Midbrain (tissue), 1 donor: Measurements from ENCODE around the gene PYROXD2.

Source experiments
- DNase-seq: peaks from one replicate; lab custom pipeline; 2025; lab: John Stamatoyannopoulos, UW

The PYROXD2 gene

DNA sequence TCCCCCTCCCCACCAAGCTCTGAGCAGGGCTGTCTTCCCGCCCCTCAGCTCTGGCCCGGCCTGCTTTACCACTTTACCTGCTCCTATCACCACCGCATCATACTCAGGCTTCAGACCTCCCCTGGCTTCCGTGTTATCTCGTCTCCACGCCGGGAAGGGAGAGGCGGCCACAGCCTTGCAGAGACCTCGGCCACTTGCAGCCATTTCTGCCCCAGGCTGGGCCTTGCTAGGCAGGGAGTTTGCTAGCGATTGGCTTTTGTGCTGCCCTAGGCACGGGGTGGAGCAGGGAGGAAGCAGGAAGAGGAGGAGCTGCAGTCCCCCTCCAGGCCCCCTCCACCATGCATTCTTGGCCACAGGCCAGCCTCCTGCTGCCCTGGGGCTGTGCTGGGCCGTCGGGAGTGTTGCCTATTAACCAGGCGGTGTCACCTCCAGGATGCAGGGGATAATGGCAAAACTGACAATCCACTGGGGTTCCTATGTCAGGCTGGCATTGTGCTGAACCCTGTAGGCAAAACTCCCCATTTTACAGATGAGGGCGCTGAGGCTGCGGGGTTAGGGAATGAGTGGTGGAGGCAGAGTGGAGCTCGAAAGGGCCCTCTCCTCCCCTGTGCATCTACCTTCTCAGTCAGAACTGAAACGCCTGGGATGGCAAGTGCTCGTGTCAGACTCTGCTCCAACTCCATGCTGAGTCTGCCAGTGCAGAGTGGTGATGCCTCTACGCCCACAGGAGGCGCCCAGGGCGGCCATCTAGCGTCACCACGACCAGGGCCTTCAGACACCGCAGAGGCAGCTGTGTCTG is at the start of gene PYROXD2:
PYROXD2 (minus strand) TSS at position 251 of the 799 bp plus-strand sequence; CDS start at position 204, 47 bp downstream.
- DNase-seq: peak; percentile 77

DNA sequence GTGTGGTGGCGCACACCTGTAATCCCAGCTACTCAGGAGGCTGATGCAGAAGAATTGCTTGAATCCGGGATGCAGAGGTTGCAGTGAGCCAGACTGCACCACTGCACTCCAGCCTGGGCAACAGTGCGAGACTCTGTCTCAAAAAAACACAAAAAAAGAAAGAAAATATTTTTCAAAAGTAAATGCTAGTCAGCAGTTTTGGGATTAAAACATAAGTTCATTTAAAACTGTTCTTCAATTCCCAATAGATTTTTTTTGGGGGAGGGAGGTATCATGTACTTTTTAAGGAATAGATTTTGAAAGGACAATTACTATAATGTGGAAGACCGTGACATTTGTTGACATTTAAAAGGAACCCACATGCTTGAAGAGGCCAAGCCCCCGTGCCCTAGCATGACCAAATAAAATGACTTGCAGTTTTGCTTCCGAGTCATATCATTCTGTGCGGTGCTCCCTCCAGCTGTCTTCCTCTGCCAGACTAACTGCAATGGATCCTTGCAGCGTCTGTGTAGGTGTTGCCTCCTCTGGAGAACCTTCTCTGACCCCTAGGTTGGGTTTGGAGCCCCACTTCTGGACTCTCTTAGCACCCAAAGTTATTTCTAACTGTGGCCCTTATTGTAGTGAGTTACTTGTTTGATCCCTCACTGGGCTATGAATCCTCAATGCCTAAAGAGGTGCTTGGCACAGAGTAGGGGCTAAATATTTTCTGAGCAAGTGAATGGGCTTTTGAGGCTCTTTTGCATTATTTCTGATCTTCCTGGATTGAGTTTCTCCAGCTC is 49.2 kb upstream of the PYROXD2 start:
- DNase-seq: no peak

DNA sequence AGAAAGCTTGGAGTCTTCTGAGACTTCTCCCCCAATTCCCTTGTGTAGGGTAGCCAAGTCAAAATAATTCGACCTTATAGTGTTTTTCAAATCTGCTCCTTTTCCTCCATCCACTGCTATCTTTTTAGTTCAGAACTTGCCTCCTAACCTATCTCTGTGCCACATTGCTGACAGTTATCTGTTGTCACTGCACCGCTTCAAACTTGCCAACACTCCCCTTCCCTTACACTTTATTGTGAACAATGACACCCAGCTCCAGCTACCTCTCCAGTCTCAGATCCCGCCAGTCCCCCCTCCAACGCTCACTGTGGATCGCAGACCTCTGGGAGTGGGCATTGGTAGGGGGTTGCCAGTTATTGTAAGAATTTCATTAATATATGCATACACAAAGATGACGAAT is 48.0 kb upstream of the PYROXD2 start:
- no peak for DNase-seq

DNA sequence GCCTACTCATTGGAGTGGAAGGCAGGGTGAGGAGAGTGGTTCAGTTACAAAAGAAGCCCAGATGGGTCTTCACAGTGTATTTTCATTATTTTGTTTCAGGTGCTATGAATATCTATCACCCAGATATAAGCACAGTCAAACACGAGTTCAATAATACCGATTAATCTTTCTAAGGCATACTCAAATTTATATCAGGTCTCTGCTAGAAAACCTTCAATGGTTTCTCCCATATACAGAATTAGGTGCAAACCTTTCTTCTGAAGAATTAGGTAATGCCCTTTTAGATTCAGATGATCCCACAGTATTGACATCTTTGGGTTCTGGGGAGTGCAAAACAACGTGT is 46.5 kb upstream of the PYROXD2 start:
- DNase-seq: no peak

DNA sequence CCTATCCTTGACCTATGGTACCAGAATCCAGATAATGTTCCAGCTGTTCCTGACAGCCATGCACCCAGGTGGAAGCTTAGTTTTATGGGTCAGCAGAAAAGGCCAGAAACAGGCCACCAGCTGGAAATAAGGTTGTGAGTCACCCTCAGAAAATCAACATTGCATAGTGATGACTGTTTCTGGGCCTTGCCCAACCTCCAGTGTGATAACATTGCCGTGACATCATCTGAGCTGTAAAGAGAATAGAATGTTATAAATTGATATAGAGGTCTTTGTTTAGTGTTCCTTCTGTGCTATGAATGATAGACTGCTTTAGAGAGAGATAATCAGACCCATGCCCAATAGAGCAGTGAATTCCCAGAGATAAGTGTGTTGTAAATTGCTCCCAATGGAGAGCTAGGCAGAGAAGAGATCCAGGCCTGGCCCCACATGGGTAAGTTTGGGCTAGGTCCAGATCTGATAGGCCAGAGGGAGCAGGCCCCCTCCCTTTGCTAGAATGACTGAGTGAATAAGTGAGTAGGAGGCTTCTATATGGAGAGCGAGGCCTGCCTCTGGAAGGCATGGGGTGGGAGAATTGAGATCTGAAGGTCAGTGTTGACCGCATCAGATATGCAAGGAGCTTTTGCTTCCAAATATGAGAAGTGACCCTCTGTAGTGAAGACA is 46.0 kb upstream of the PYROXD2 start:
- no peak for DNase-seq

DNA sequence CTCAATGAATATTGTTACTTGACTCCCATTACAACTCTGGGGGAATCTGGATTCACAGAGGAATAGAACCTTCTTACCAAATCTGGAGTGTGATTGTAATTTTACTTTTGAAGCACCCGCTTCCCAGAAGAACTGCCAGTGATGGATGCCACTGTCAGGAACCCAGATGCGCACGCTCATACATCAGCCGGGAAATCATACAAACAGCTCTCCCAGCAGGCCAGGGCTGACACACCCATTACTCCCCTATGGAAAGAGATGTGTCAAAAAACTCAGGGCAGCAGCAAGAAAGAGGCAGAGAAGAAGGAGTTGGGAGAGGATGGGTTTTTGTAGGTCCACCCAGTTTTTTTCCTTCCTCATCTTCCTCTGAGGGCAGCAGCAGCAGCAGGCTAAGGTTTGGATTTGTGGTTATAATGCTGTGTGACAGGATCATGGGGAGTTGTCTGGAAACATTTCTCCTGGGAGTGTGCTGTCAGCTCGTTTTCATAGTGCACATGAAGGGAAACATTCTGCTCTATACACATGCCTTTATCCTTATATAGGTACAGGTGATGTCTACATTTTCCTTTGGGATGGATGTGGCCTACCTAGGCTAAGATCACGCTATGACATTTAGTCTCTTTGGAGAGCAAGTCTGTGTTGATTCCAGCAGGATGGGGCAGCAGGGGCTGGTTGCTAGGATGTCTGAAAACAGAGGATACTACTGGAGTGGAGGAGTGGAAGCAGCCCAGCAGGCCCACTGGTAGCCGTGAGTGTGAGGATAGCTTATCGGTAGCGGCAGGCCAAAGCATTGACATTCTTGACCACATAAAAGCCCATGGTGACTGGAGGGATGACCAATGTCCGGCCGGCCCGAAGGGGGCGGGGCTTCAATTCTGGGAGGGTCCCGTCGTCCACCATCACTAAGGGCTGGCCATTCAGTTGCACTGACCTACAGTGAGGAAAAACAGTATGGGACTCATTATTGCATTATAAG is 44.1 kb upstream of the PYROXD2 start:
- no peak for DNase-seq

DNA sequence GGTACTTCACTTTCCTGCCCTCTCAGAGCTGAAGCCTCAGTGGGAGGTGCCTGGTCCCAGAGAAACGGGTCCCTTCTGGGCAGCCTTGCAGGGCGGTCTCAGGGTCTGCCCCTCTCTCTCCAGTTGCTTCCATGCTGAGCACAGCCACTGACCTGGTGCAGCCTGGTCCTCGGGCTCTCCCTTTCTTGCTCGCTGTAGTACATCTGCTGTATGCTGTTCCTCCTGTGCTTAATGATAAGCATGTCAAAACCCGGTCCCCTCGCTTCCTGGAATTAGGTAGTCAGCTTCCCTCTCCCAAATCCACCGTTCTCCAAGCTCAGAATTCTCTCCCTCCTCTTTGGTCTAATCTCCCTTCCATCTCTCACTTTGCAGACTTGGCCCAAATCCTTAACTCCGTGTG is 42.7 kb upstream of the PYROXD2 start:
- no peak for DNase-seq

DNA sequence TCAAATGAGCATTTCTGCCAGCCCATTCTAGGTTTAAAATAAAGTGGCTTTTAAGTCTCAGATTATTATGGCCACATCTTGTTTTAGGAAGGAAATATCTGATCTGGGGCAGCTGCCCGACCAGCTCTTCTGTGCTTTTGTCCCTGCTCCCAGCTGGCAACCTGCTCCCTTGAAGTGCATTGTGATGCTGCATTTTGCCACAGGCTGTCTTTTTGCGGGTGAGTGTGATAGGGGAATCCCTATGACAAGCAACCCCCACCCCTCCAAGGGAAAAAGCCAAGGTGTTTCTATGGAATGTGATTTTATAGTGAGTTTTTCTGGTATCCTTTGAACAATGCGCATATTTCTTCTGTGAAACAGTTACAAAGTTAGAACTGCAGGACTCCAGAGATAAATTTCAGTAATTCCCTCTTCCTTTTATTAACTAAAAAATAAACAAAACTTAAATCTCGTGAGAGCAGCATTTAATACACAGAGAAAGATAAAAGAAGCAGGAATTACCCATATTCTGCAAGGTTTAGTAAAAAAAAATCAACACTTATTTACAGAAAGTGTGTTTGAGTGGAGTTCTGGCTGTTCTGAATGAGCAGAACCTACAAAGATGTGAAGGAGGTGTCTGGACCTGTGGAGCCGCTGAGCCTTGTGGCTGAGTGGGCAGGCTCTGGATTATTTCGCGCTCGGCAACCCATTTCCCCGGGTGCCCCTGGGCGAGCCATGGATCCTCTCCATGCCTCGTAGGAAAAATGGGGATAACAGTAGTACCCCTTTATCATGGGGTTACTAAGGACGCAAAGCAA is 41.9 kb upstream of the PYROXD2 start:
- DNase-seq: no peak

DNA sequence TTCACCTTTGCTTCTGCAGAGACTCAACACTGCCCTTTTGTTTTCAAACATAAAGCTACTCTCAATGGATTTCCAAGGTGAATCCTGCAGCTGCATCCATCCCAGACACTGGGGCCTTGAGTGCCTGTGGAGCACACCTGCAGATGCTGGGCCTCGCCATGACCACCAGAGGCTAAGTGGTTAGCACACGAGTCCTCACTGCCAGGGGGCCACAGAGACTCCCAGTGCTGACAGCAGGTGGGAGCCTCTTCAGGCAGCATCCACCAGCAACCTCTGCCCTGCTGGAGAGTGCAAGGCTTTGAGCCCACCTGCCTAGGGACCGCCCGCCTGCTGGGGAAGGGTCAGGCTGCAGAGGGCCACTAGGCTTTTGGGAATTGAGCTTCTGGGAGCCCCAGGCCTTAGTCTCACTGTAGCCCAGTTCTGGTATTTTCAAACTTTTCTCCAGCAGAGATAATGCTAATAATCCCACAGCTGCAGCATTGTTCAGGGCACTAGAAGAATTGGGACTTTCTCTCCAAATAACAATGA is 41.1 kb upstream of the PYROXD2 start:
- no peak for DNase-seq

DNA sequence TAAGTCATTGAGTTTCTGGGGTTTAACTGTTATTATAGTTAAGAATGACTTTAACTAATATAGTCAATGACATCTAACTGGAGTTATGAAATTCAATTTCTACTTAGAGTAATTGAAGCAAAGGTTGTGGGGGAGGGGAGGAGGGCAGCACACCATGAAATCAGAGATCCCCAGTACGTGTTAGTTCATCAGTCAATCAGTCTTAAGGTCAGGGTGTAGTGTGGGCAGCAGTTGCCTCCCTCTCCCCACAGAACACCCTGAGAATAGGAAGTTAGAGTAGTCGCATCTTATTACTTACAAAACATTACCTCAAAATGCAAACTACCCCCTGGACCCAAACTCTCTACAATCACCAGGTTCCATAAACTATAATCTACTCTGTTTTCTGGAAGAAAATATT is 38.7 kb upstream of the PYROXD2 start:
- DNase-seq: no peak

DNA sequence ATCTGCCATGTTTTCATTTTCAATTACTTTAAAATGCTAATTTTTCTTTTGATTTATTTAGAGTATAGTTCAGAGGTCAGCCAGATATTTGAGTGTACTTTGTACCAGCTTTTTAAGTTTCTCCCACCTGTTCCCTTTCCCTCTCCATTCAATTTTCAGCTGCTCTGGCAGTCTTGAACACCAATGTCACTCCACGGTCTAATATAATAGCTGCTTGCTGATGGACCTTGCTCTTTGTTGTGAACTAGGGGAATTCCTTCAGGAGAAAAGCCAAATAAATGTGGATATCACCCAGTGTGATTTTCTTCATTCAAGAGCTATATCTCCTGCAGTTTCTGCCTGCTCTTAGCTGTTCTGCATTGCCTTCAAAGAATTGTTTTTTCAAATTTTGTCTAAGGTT is 35.6 kb upstream of the PYROXD2 start:
- no peak for DNase-seq

DNA sequence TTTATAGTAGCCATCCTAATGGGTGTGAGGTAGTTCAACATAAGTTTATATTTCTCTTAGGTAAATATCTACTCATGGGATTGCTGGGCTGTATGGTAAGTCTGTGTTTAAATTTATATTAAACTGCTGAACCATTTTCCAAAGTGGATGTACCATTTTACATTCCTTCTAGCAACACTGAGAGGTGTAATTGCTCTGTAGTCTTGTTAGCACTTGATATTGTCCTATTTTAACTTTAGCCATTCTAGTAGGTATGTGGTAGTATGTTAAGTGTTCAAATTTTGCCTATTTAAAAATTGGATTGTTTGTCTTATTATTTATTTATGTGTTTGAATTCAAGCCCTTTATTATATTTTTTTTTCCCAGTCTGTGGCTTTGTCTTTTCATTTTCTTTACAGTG is 34.3 kb upstream of the PYROXD2 start:
- no peak for DNase-seq

DNA sequence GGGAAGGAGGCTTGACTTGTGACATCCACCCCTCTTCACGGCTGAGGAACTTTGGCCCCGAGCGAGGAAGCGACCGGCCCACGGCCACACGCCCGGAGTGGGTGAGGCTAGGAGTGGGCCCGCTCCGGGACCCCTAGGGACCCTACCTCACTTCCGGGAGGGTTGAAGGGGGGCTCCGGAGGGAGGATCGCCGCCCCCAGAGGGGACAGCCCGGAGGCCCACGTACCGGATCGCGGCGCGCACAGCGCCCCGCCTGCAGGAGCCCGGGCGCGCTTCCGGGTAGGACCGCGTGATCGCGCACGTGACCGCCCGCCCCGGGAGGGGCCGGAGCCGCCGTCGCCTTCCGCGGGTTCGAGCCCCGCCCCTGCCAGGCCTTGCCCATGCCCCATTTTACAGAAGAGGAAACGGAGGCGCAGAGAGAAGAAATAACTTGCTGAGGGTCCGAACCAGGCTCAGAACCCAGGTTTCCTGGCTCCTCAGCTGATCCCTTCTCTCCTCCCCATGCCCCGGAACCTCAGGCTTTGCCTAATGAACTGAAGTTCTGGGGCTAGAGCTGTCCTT is 31.8 kb upstream of the PYROXD2 start, which contains the start of gene HPS1:
HPS1 (minus strand) TSS at position 275 of the 561 bp plus-strand sequence. CDS start 3,695 bp downstream, outside the sequence.
- DNase-seq: peak; percentile 83

DNA sequence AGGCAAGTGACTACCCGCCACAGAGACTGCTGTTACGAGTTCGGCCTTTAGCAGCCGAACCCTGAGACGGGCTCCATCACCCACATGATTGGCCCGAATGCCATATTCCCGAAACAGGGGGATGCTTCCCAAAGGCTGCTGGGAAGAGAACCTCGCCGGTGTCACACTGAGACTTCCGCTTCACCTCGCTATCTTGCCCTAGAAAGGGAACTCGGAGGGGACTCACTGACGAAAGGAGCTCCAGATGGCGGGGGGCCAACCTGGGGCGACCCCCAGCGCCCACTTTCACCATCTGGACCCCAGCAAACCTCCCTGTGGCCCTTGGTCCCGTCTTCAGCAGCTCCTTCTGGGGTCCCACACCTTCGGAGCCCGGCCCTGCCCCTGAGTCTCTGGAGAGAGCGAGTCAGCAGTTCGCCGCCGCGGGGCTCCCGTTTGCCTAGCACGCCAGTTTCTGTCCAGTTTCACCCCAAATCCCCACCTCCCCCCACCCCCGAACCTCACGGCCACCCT is 31.2 kb upstream of the PYROXD2 start:
- peak; percentile 14 for DNase-seq

DNA sequence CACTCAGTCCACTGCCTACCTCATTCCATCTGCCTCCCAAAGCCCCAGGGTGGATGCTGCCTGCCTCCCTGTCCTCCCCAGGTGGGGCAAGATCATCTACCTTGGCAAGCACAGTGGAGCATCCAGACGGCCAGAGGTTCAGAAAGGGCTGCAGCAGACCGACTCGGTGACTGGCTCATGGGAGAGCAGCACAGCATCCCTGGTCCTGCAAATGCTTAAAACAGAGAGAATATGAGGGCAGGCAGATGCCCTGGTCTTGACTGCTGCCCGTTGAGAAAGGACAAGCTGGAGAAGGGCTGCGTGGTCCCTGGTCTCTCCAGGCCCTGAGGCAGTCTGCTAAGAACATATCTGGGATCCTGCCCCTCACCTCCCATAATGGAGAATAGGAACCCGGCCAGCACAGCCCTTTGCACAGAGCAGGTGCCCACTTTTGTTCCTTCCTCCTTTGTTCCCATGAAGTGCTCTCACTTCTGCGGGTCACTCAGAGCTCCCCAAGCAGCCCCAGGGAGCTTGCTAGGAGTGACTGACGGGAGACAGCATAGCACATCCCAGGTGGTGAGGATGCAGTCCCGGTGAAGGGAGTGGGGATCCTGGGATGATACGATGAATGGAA is 30.3 kb upstream of the PYROXD2 start:
- DNase-seq: no peak

DNA sequence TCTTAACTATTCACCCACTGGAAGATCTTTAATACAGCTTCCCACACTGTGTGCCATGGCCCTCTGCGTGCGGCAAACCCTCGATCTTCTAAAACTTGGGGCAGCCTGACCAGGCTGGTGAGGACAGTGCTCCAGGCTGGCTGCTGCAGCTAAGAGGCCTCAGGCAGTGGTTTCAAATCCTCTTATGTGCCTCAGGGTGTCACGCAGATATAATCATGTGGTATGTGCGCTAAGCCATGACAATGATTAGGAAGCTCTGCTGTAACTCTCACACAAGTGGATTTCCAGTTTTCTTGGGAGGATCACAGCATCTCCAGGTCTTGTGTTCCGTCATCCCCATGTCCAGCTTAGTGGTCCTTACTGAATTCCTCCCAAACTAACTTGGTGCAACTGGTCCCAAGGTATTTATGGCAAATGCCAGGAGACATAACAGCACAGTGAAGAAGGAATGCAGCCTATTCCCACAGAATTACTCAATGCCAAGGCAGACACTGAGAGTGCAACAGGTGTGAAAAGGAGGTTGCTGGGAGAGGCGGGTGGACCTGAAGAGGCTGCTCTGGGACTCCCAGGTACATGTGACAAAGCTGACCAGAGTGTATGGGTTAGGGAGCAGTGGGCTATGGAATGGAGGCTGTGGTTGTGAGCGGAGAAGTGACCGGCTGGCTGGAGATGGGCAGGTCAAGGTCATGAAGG is 29.5 kb upstream of the PYROXD2 start:
- peak; percentile 1 for DNase-seq

DNA sequence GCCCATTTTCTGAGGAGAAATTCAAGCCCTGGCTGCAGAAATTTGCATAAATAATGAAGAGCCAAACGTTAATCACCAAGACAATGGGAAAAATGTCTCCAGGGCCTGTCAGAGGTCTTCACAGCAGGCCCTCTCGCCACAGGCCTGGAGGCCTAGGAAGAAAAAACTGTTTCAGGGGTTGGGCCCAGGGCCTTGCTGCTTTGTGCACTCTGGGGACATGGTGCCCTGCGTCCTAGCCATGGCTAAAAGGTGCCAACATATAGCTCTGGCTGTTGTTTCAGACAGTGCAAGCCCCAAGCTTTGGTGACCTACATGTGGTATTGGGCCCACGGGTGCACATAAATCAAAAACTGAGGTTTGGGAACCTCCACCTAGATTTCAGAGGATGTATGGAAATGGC is 23.7 kb upstream of the PYROXD2 start:
- DNase-seq: no peak

DNA sequence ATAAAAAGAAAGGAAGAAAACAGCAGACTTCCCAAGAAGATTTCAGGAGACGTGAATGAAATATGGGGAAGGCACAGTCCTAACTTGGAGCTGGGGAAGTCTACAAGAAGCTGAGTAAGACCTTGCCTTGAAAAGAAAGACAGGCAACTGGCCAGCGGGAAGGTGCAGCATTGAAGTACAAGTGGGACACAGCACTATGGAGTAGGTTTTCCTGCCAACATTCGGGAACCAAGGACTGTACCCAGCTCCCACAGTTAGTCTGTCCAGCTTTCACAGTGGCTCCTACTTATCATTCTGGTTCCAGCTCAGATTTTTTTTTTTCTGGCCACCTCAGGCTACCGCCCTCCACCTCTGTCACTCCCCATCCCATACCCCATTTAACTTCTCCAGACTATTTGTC is 21.7 kb upstream of the PYROXD2 start:
- peak; percentile 35 for DNase-seq

DNA sequence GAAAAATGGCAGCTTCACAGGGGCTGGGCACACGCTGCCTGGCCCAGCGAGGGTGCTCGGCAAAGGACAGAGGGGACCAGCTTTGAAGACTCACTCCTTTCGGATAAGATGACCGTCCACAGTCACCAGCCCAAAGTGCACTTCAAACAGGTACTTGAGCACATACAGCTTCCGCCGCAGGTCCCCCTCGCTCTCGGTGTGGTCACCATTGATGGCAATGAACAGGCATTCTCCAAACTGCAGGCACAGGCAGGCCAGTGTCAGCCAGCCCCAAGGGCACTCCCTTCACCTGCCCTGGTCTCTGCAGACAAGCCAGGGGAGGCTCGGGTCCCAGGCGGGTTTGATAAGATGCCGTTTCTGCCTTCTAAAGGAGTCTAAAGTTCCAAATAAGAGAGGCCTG is 20.2 kb upstream of the PYROXD2 start:
- DNase-seq: no peak
